Stimulated activated CD4-positive, alpha-beta T cell treated with anti-CD3 and anti-CD28 coated beads, Interleukin-4, amount 100 ng/mL, for 24 hours (primary cell): Measurements from ENCODE around the gene A1BG.
A peak's percentile ranks its signal among the peaks of the same experiment; 100 is the strongest.

Experiments used
- DNase-seq: peaks from one replicate; pipeline ENCODE4 v3.0.0-alpha.2; 2020

The A1BG gene

GRCh38 chr19:58352760-58353671, at the start of gene A1BG:
Gene A1BG, minus strand, starts transcription at chr19:58353492. Its CDS starts 55 bp downstream, at chr19:58353437.
- DNase-seq = no peak

- DNase-seq = no peak
Observed at GRCh38 chr19:58401840-58402421, 48.6 kb upstream of the A1BG start.

- peak; percentile 99 for DNase-seq
Observed at GRCh38 chr19:58400916-58401839, 47.9 kb upstream of the A1BG start.

GRCh38 chr19:58400316-58400915, 47.1 kb upstream of the A1BG start:
- no peak for DNase-seq

- DNase-seq = no peak
Observed at GRCh38 chr19:58399903-58400302, 46.6 kb upstream of the A1BG start.

- no peak for DNase-seq
Observed at GRCh38 chr19:58398545-58398944, 45.3 kb upstream of the A1BG start.

- DNase-seq = no peak
Observed at GRCh38 chr19:58398087-58398486, 44.8 kb upstream of the A1BG start.

- no peak for DNase-seq
Observed at GRCh38 chr19:58397533-58398037, 44.3 kb upstream of the A1BG start.

GRCh38 chr19:58396691-58397532, 43.6 kb upstream of the A1BG start:
- DNase-seq = no peak

- no peak for DNase-seq
Observed at GRCh38 chr19:58395979-58396627, 42.8 kb upstream of the A1BG start.

- no peak for DNase-seq
Observed at GRCh38 chr19:58395220-58395978, 42.1 kb upstream of the A1BG start, which contains the start of gene RNF225. Gene RNF225, plus strand, starts transcription at chr19:58395656. Its CDS starts 434 bp downstream, at chr19:58396090.

- DNase-seq = no peak
Observed at GRCh38 chr19:58394821-58395219, 41.5 kb upstream of the A1BG start.

GRCh38 chr19:58393725-58394033, 40.4 kb upstream of the A1BG start:
- DNase-seq = no peak

GRCh38 chr19:58392945-58393724, 39.8 kb upstream of the A1BG start:
- no peak for DNase-seq

GRCh38 chr19:58388175-58388526, 34.9 kb upstream of the A1BG start:
- DNase-seq = no peak

- DNase-seq = no peak
Observed at GRCh38 chr19:58387338-58388174, 34.3 kb upstream of the A1BG start.

GRCh38 chr19:58386576-58387337, 33.5 kb upstream of the A1BG start, which contains the start of gene RPS5:
Gene RPS5, plus strand, starts transcription at chr19:58387269. Its CDS starts 869 bp downstream, at chr19:58388138.
- peak; percentile 97 for DNase-seq
